HEK293 (cell line): ENCODE measurements around the gene GRIK2.

Source experiments
- CTCF ChIA-PET: fragments of 350-600 bp; formaldehyde crosslinking; extraction: SDS; loops from one replicate; lab custom pipeline; 2021; ENCODE audit warnings: antibody characterized with exemption; lab: Yijun Ruan, JAX
- POLR2A ChIA-PET: fragments of 300-600 bp; formaldehyde crosslinking; extraction: SDS; loops from one replicate; lab custom pipeline; 2020; ENCODE audit warnings: antibody characterized with exemption, inconsistent platforms; lab: Yijun Ruan, JAX
- H3K27ac ChIP-seq: fragments of 200-500 bp; sonication (Bioruptor generic); 2 replicates; pipeline ENCODE4 v1.5.1; 2014; ENCODE audit warnings: low read depth, low read length, control low read depth, inconsistent platforms; ENCODE audit errors: extremely low read depth
- H3K36me3 ChIP-seq, 2 experiments: fragments of 200-500 bp in 1 of 2; sonication (Bioruptor generic) in 1 of 2; 1 replicate in 1 of 2; 2 replicates in 1 of 2; pipeline ENCODE4 v1.5.1; 2014 to 2017; ENCODE audit warnings: inconsistent platforms in 2 of 2, low read length in 2 of 2; ENCODE audit not compliant: control insufficient read depth in 2 of 2, insufficient read depth in 1 of 2
- H3K4me1 ChIP-seq: fragments of 200-500 bp; sonication (Bioruptor generic); 2 replicates; pipeline ENCODE4 v1.5.1; 2014; ENCODE audit warnings: mild to moderate bottlenecking, low read length, inconsistent platforms; ENCODE audit not compliant: control insufficient read depth, insufficient read depth
- H3K4me3 ChIP-seq: 2 replicates; pipeline ENCODE4 v1.5.1; 2011; ENCODE audit warnings: low read depth, mild to moderate bottlenecking, control low read depth, low read length, moderate library complexity
- H3K9me3 ChIP-seq: fragments of 200-500 bp; sonication (Bioruptor generic); 2 replicates; pipeline ENCODE4 v1.5.1; 2014; ENCODE audit warnings: low read depth, low read length, inconsistent platforms; ENCODE audit not compliant: control insufficient read depth, insufficient read depth
- KLF16 ChIP-seq: fragments of 450-650 bp; formaldehyde crosslinking; IDR thresholded peaks from 2 replicates; pipeline ENCODE4 v1.5.1; 2017; ENCODE audit warnings: missing biosample characterization, missing genetic modification characterization
- PRDM1 ChIP-seq: fragments of 450-650 bp; formaldehyde crosslinking; IDR thresholded peaks from 2 replicates; pipeline ENCODE4; 2016; ENCODE audit warnings: missing biosample characterization, missing genetic modification characterization
- PRDM2 ChIP-seq: fragments of 450-650 bp; formaldehyde crosslinking; IDR thresholded peaks from 2 replicates; pipeline ENCODE4 v1.5.1; 2016; ENCODE audit warnings: missing biosample characterization, missing genetic modification characterization, borderline replicate concordance
- ZBTB1 ChIP-seq: fragments of 450-650 bp; formaldehyde crosslinking; IDR thresholded peaks from 2 replicates; pipeline ENCODE4 v1.5.1; 2016; ENCODE audit warnings: missing biosample characterization, missing genetic modification characterization
- ZBTB48 ChIP-seq: fragments of 450-650 bp; formaldehyde crosslinking; IDR thresholded peaks from 2 replicates; pipeline ENCODE4 v1.5.1; 2016; ENCODE audit warnings: missing biosample characterization, missing genetic modification characterization
- ZFHX2 ChIP-seq: fragments of 450-650 bp; formaldehyde crosslinking; conservative IDR thresholded peaks from 2 replicates; pipeline ENCODE4 v1.5.1; 2016; ENCODE audit warnings: missing biosample characterization, missing genetic modification characterization
- ZFP37 ChIP-seq: fragments of 450-650 bp; formaldehyde crosslinking; IDR thresholded peaks from 2 replicates; pipeline ENCODE4 v1.5.1; 2016; ENCODE audit warnings: missing biosample characterization, missing genetic modification characterization
- ZNF133 ChIP-seq: fragments of 450-650 bp; formaldehyde crosslinking; IDR thresholded peaks from 2 replicates; pipeline ENCODE4 v1.5.1; 2016; ENCODE audit warnings: missing biosample characterization, missing genetic modification characterization
- ZNF169 ChIP-seq: fragments of 450-650 bp; formaldehyde crosslinking; IDR thresholded peaks from 2 replicates; pipeline ENCODE4 v1.5.1; 2016; ENCODE audit warnings: missing biosample characterization, missing genetic modification characterization
- ZNF202 ChIP-seq: fragments of 450-650 bp; formaldehyde crosslinking; IDR thresholded peaks from 2 replicates; pipeline ENCODE4 v1.5.1; 2016; ENCODE audit warnings: missing biosample characterization, missing genetic modification characterization, borderline replicate concordance
- ZNF211 ChIP-seq: fragments of 450-650 bp; formaldehyde crosslinking; IDR thresholded peaks from 2 replicates; pipeline ENCODE4 v1.5.1; 2016; ENCODE audit warnings: low read depth, missing biosample characterization, missing genetic modification characterization
- ZNF26 ChIP-seq: fragments of 450-650 bp; formaldehyde crosslinking; IDR thresholded peaks from 2 replicates; pipeline ENCODE4 v1.5.1; 2016; ENCODE audit warnings: missing biosample characterization, missing genetic modification characterization
- ZNF311 ChIP-seq: fragments of 450-650 bp; formaldehyde crosslinking; IDR thresholded peaks from 2 replicates; pipeline ENCODE4 v1.5.1; 2017; ENCODE audit warnings: missing biosample characterization, missing genetic modification characterization, borderline replicate concordance
- ZNF366 ChIP-seq: fragments of 450-650 bp; formaldehyde crosslinking; conservative IDR thresholded peaks from 2 replicates; pipeline ENCODE4 v1.5.1; 2016; ENCODE audit warnings: missing biosample characterization, missing genetic modification characterization
- ZNF416 ChIP-seq: fragments of 450-650 bp; formaldehyde crosslinking; IDR thresholded peaks from 2 replicates; pipeline ENCODE4 v1.5.1; 2016; ENCODE audit warnings: missing biosample characterization, missing genetic modification characterization
- ZNF501 ChIP-seq: fragments of 450-650 bp; formaldehyde crosslinking; IDR thresholded peaks from 2 replicates; pipeline ENCODE4 v1.5.1; 2016; ENCODE audit warnings: missing biosample characterization, missing genetic modification characterization
- ZNF513 ChIP-seq: fragments of 450-650 bp; IDR thresholded peaks from 2 replicates; pipeline ENCODE4 v1.5.1; 2018; ENCODE audit warnings: missing biosample characterization, missing genetic modification characterization
- ZNF585B ChIP-seq: fragments of 450-650 bp; formaldehyde crosslinking; IDR thresholded peaks from 2 replicates; pipeline ENCODE4 v1.5.1; 2016; ENCODE audit warnings: missing biosample characterization, missing genetic modification characterization
- ZNF626 ChIP-seq: fragments of 450-650 bp; sonication (Bioruptor Pico); formaldehyde crosslinking; IDR thresholded peaks from 2 replicates; pipeline ENCODE4 v1.5.1; 2018; ENCODE audit warnings: missing biosample characterization, missing genetic modification characterization, inconsistent platforms
- ZNF768 ChIP-seq: fragments of 450-650 bp; formaldehyde crosslinking; IDR thresholded peaks from 2 replicates; pipeline ENCODE4 v1.5.1; 2018; ENCODE audit warnings: missing biosample characterization, mild to moderate bottlenecking, missing genetic modification characterization
- ZNF785 ChIP-seq: fragments of 450-650 bp; formaldehyde crosslinking; IDR thresholded peaks from 2 replicates; pipeline ENCODE4 v1.5.1; 2016; ENCODE audit warnings: missing biosample characterization, missing genetic modification characterization
- ZNF837 ChIP-seq: fragments of 450-650 bp; formaldehyde crosslinking; IDR thresholded peaks from 2 replicates; pipeline ENCODE4 v1.5.1; 2016; ENCODE audit warnings: missing biosample characterization, missing genetic modification characterization
- ZNF843 ChIP-seq: fragments of 450-650 bp; formaldehyde crosslinking; IDR thresholded peaks from 2 replicates; pipeline ENCODE4 v1.5.1; 2016; ENCODE audit warnings: missing biosample characterization, missing genetic modification characterization
- ZSCAN18 ChIP-seq: fragments of 450-650 bp; formaldehyde crosslinking; IDR thresholded peaks from 2 replicates; pipeline ENCODE4 v1.5.1; 2016; ENCODE audit warnings: missing biosample characterization, missing genetic modification characterization

GRIK2 gene

GRCh38 chr6:102051720-102052119 is 658.2 kb downstream of the GRIK2 start:
- no peak for TF ChIP-seq ZNF26 (tag by site-specific recombination)
- TF ChIP-seq ZFHX2: no peak
- TF ChIP-seq ZNF843 (tag by site-specific recombination): no peak
- no peak for TF ChIP-seq ZNF585B (tag by site-specific recombination)
- no peak for TF ChIP-seq ZNF513 (tag by site-specific recombination)
- TF ChIP-seq ZNF768: no peak
- Histone ChIP-seq H3K27ac (no peak overlapping the region), H3K4me3 (no peak overlapping the region), H3K4me1 (no peaks in the 10 kb centered on the region), H3K36me3 (no peaks in the 10 kb centered on the region), H3K9me3 (no peaks in the 10 kb centered on the region)
- ChIA-PET CTCF (no interaction called here), POLR2A (interaction anchor here (0.6 kb wide), 1 partner anchor 58 kb away, joined by 3 read pairs; no protein-coding TSS in a partner anchor)

- POLR2A ChIA-PET: no interaction called here
- CTCF ChIA-PET: no interaction called here
- TF ChIP-seq ZNF133 (no peak), ZNF626 (tag by site-specific recombination) (no peak), ZNF416 (tag by site-specific recombination) (no peak), ZNF366 (peak; percentile 61), PRDM2 (tag by site-specific recombination) (no peak), PRDM1 (tag by site-specific recombination) (peak; percentile 89)
- no peaks in the 10 kb centered on the region for H3K9me3 ChIP-seq
- no peaks in the 10 kb centered on the region for H3K36me3 ChIP-seq
- no peak overlapping the region for H3K4me3 ChIP-seq
- no peak overlapping the region for H3K27ac ChIP-seq
- H3K4me1 ChIP-seq: no peaks in the 10 kb centered on the region
Measured at GRCh38 chr6:102064142-102064541, 670.6 kb downstream of the GRIK2 start.

- H3K4me1 ChIP-seq: no peaks in the 10 kb centered on the region
- POLR2A ChIA-PET: no interaction called here
- no peaks in the 10 kb centered on the region for H3K36me3 ChIP-seq
- CTCF ChIA-PET: no interaction called here
- H3K4me3 ChIP-seq: no peak overlapping the region
- H3K27ac ChIP-seq: no peak overlapping the region
- H3K9me3 ChIP-seq: no peaks in the 10 kb centered on the region
- TF ChIP-seq ZBTB1 (tag by site-specific recombination): no peak
- no peak for TF ChIP-seq ZNF202 (tag by site-specific recombination)
- no peak for TF ChIP-seq ZNF211 (tag by site-specific recombination)
- TF ChIP-seq ZNF785 (tag by site-specific recombination): no peak
- no peak for TF ChIP-seq KLF16 (tag by site-specific recombination)
- no peak for TF ChIP-seq PRDM1 (tag by site-specific recombination)
- no peak for TF ChIP-seq ZNF311 (tag by site-specific recombination)
- no peak for TF ChIP-seq ZNF837 (tag by site-specific recombination)
- TF ChIP-seq ZNF169 (tag by site-specific recombination): no peak
- no peak for TF ChIP-seq ZNF843 (tag by site-specific recombination)
- TF ChIP-seq ZNF133: no peak
- no peak for TF ChIP-seq ZSCAN18
- no peak for TF ChIP-seq ZFP37 (tag by site-specific recombination)
- no peak for TF ChIP-seq ZBTB48 (tag by site-specific recombination)
- no peak for TF ChIP-seq ZNF501
Measured at GRCh38 chr6:102066301-102066700, 672.8 kb downstream of the GRIK2 start.
